RWPE2 (cell line): Measurements from ENCODE around the gene MN1.

Experiments
- ATAC-seq: fragments of 200-7000 bp; cut with Tn5 transposase; 3 replicates; pipeline ENCODE4 v1.9.1; 2021; ENCODE audit warnings: low read depth
- DNase-seq: peaks from one replicate; pipeline ENCODE4 v3.0.0-alpha.2; 2020; ENCODE audit warnings: low spot score
- H3K27ac ChIP-seq: fragments of 450-650 bp; 2 replicates; pipeline ENCODE4 v1.5.1; 2017; ENCODE audit warnings: mild to moderate bottlenecking; ENCODE audit not compliant: poor library complexity, severe bottlenecking
- H3K27me3 ChIP-seq: fragments of 250-450 bp; sonication (Bioruptor Pico); 2 replicates; pipeline ENCODE4 v1.5.1; 2021; ENCODE audit warnings: mild to moderate bottlenecking, moderate library complexity; ENCODE audit not compliant: insufficient read depth, poor library complexity, severe bottlenecking
- H3K36me3 ChIP-seq: fragments of 250-450 bp; sonication (Bioruptor Pico); 2 replicates; pipeline ENCODE4 v1.5.1; 2020; ENCODE audit warnings: low read depth, mild to moderate bottlenecking, moderate library complexity
- H3K4me1 ChIP-seq: fragments of 250-450 bp; sonication (Bioruptor Pico); 2 replicates; pipeline ENCODE4 v1.5.1; 2021; ENCODE audit warnings: mild to moderate bottlenecking, moderate library complexity; ENCODE audit not compliant: insufficient read depth, poor library complexity, severe bottlenecking
- H3K4me3 ChIP-seq: fragments of 250-450 bp; sonication (Bioruptor Pico); 2 replicates; pipeline ENCODE4 v1.5.1; 2021; ENCODE audit warnings: mild to moderate bottlenecking, moderate library complexity; ENCODE audit not compliant: severe bottlenecking
- H3K9me3 ChIP-seq: fragments of 250-450 bp; sonication (Bioruptor Pico); 2 replicates; pipeline ENCODE4 v1.5.1; 2021; ENCODE audit warnings: mild to moderate bottlenecking, moderate library complexity; ENCODE audit not compliant: severe bottlenecking
- TF ChIP-seq, protein P1 (sequence below): fragments of 450-650 bp; IDR thresholded peaks from one replicate; pipeline ENCODE4 v1.5.1; 2017; ENCODE audit warnings: mild to moderate bottlenecking, moderate library complexity; ENCODE audit not compliant: poor library complexity, severe bottlenecking

MN1 gene

DNA sequence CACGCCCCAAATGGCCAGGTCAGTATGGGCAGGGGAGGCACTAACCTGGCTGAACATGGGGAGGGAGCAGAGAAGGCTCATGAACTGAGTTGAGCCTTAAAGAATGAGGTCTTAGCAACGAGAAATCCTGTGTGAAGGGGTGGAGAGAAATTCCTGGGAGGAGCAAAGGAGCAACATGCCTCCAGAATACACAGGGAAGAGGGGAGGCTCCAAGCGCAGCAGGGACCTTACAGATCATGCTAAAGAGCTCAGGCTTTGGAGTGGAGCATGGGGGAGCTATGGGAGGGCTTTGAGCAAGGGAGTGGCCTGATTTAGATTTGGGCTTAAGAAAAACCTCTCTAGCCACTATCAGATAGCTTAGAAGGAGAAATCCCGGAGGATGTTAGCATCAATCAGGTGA, 88.1 kb downstream of the MN1 start:
- DNase-seq (no peak), ATAC-seq (no peak)
- TF ChIP-seq, protein P1, sequence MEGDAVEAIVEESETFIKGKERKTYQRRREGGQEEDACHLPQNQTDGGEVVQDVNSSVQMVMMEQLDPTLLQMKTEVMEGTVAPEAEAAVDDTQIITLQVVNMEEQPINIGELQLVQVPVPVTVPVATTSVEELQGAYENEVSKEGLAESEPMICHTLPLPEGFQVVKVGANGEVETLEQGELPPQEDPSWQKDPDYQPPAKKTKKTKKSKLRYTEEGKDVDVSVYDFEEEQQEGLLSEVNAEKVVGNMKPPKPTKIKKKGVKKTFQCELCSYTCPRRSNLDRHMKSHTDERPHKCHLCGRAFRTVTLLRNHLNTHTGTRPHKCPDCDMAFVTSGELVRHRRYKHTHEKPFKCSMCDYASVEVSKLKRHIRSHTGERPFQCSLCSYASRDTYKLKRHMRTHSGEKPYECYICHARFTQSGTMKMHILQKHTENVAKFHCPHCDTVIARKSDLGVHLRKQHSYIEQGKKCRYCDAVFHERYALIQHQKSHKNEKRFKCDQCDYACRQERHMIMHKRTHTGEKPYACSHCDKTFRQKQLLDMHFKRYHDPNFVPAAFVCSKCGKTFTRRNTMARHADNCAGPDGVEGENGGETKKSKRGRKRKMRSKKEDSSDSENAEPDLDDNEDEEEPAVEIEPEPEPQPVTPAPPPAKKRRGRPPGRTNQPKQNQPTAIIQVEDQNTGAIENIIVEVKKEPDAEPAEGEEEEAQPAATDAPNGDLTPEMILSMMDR: no peak
- H3K4me1 ChIP-seq: peaks cover 13% of the 10 kb centered on the region
- no peak overlapping the region for H3K4me3 ChIP-seq
- H3K9me3 ChIP-seq: no peaks in the 10 kb centered on the region
- H3K27me3 ChIP-seq: no peaks in the 10 kb centered on the region
- H3K36me3 ChIP-seq: no peaks in the 10 kb centered on the region
- no peak overlapping the region for H3K27ac ChIP-seq

DNA sequence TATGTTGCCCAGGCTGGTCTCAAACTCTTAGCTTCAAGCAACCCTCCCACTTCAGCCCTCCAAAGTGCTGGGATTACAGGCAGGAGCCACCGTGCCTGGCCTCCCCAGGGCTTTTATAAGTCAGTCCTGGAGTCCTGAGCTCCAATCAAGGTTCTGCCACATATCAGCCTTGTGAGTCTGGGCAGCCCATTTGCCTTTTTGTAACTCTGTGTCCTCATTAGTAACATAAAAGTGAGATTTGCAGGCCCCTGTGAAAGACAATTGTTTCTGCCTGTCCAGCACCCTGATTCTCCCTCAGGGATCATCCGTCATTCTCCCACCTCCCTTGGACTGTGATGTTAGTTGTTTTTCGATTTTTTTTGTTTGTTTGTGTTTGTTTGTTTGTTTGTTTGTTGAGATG, 89.8 kb downstream of the MN1 start:
- DNase-seq (no peak), ATAC-seq (no peak)
- TF ChIP-seq, protein P1: no peak
- Histone ChIP-seq H3K36me3 (no peaks in the 10 kb centered on the region), H3K27ac (no peak overlapping the region), H3K4me3 (no peak overlapping the region), H3K9me3 (no peaks in the 10 kb centered on the region), H3K4me1 (peaks cover 4% of the 10 kb centered on the region), H3K27me3 (no peaks in the 10 kb centered on the region)

DNA sequence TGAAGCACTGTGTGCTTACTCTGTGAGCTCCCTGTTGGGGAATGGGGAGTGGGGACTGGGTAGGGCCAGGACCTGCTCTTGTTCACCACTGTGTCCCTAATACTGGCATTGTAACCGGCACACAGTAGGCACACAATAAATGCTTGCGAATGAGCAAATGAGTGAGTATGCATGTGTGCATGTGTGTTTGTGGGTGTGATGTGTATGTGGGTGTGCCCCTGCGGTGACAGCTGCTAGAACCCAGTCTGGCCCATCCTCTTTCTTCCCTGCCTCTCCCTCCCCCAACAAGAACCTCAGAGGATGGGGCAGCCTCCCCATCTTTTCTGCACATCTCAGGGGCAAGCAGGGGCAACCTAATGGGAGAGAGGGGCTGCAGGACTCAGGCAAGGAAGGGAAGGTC, 90.5 kb downstream of the MN1 start:
- Histone ChIP-seq H3K9me3 (no peaks in the 10 kb centered on the region), H3K4me3 (no peak overlapping the region), H3K27ac (no peak overlapping the region), H3K36me3 (no peaks in the 10 kb centered on the region), H3K27me3 (no peaks in the 10 kb centered on the region), H3K4me1 (peaks cover 4% of the 10 kb centered on the region)
- ATAC-seq (no peak), DNase-seq (no peak)
- TF ChIP-seq, protein P1: no peak

DNA sequence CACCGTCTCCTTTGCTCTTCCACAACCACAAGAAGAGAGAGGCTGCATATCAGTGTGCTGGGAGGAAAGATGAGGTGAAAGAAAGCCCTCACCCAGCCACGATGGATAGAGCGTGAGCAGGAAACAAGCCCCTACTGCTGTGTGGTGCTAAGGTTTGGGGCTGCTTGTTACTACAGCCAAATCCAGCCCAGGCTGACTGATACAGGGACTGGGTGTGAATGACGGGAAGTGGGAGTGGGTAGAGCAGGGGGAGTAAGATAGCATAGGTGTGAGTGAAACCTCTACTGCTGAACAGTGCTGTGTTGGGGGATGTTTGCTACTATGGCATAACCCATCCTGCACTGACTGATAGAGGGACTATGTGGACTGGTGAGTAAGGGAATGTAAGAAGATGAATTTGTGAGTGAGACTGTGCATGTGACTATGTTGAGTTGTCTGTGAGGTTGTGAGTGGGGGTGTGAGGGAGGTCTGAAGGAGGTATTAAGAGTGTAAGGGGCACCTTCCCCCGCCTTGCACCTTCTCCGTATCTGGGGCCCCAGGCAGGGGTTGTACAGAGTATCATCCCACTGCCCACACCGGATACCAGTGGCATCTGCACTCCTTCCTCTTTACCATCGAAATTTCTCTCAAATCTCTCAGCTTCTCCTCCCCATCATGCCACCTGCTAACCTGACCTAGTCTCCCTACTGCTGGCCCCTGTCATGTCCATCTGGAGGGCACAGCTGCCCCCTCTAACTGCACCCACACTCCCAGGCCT, 91.5 kb downstream of the MN1 start:
- ATAC-seq: no peak
- TF ChIP-seq, protein P1: no peak
- H3K36me3 ChIP-seq: no peaks in the 10 kb centered on the region

DNA sequence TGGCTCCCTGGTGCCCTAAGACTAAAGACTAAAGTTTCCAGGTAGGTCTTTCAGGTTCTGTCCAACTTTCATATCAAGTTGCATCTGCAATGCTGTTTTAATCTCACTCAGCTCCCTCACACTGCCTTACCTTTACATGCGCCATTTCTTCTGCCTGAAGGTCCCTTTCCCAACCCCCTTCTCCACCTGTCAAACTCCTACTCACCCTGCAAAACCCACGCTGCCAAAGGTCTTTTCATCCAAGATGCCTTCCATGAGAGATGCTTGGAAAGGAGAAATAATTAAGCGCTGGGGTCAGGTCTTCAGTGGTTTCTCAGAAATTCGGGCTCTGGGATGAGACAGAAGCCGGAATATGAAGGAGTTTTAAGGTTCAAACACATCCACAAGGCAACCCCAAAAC, 95.1 kb downstream of the MN1 start:
- no peaks in the 10 kb centered on the region for H3K9me3 ChIP-seq
- TF ChIP-seq, protein P1: no peak
- no peaks in the 10 kb centered on the region for H3K36me3 ChIP-seq
- DNase-seq (no peak), ATAC-seq (no peak)
- no peak overlapping the region for H3K4me3 ChIP-seq
- no peaks in the 10 kb centered on the region for H3K4me1 ChIP-seq
- H3K27ac ChIP-seq: no peak overlapping the region
- no peaks in the 10 kb centered on the region for H3K27me3 ChIP-seq

More for the DNA sequence above, 91.5 kb downstream of the MN1 start:
- DNase-seq: no peak
- H3K4me3 ChIP-seq: no peak overlapping the region
- H3K27ac ChIP-seq: no peak overlapping the region
- H3K9me3 ChIP-seq: no peaks in the 10 kb centered on the region
- H3K4me1 ChIP-seq: peaks cover 4% of the 10 kb centered on the region
- no peaks in the 10 kb centered on the region for H3K27me3 ChIP-seq
